HepG2 (cell line): ENCODE results near the gene PKIG. TPM values are rescaled to one million over a fixed set of nuclear protein-coding genes. Genes with fewer than 3 reads are reported as not detected.

Experiments used
- ATAC-seq: fragments of 200-7000 bp; cut with Tn5 transposase; 3 replicates; pipeline ENCODE4 v1.9.1; 2020; ENCODE audit warnings: mild to moderate bottlenecking, moderate library complexity
- BruUV-seq: library from RNA; stranded (reverse); fragments of 400-500 nt; replicated peaks from 2 replicates; lab custom pipeline; 2021; lab: Mats Ljungman, UMichigan
- CTCF ChIA-PET: fragments of 300-600 bp; formaldehyde crosslinking; extraction: SDS; loops from one replicate; lab custom pipeline; 2021; ENCODE audit warnings: low total read pairs, inconsistent platforms, low intra/inter-chr PET ratio; lab: Yijun Ruan, JAX
- POLR2A ChIA-PET: fragments of 350-600 bp; sonication (Branson Sonifier 250); formaldehyde crosslinking; loops from one replicate; lab custom pipeline; 2020; ENCODE audit warnings: antibody characterized with exemption, inconsistent platforms; lab: Yijun Ruan, JAX
- DNase-seq: peaks from one replicate; pipeline ENCODE4 v3.0.0-alpha.2; 2015; ENCODE audit warnings: low spot score
- FAIRE-seq: peaks from 3 replicates; lab custom pipeline; 2011; peaks lifted over from hg19 to GRCh38; lab: Jason Lieb, UNC
- H2AFZ ChIP-seq: one replicate; pipeline ENCODE4 v1.6.1; 2011; ENCODE audit warnings: low read length, inconsistent platforms
- H3K27ac ChIP-seq: fragments of 300-600 bp; 3 replicates; pipeline ENCODE4 v1.8.0; 2011; ENCODE audit warnings: mixed run types, mild to moderate bottlenecking, mixed read lengths, low read length, inconsistent platforms; ENCODE audit not compliant: insufficient read depth; ENCODE audit errors: extremely low read length
- H3K27me3 ChIP-seq, 2 experiments: fragments of 200-600 bp in 1 of 2; 2 replicates in 1 of 2; 3 replicates in 1 of 2; pipeline versions ENCODE4 v1.6.0 to v1.8.0; 2011; ENCODE audit warnings: low read length in 2 of 2, mild to moderate bottlenecking in 2 of 2, moderate library complexity in 2 of 2, inconsistent platforms in 1 of 2; ENCODE audit not compliant: insufficient read depth in 2 of 2, control insufficient read depth in 1 of 2
- H3K36me3 ChIP-seq, 2 experiments: fragments of 200-600 bp in 1 of 2; replicated peaks in 1 of 2; 2 replicates in 1 of 2; 3 replicates in 1 of 2; pipeline versions ENCODE4 v1.5.1 to v1.8.0; 2011; ENCODE audit warnings: low read length in 2 of 2, inconsistent platforms in 1 of 2; ENCODE audit not compliant: insufficient read depth in 2 of 2, control insufficient read depth in 1 of 2
- H3K4me1 ChIP-seq: 2 replicates; pipeline ENCODE4 v1.5.1; 2012; ENCODE audit warnings: low read length, inconsistent platforms; ENCODE audit not compliant: insufficient read depth
- H3K4me2 ChIP-seq: 2 replicates; pipeline ENCODE4 v1.6.0; 2011; ENCODE audit warnings: low read depth, low read length, inconsistent platforms
- H3K4me3 ChIP-seq, 3 experiments: fragments of 200-600 bp in 1 of 3; sonication (generic), shearing (Covaris generic) in 1 of 3; replicated peaks in 1 of 3; 2 replicates each; pipeline ENCODE4 v1.5.1; 2011 to 2016; ENCODE audit warnings: low read length in 3 of 3, inconsistent platforms in 2 of 3, low read depth in 2 of 3, mild to moderate bottlenecking in 2 of 3, control low read depth in 1 of 3, mixed read lengths in 1 of 3; ENCODE audit not compliant: insufficient read depth in 1 of 3
- H3K79me2 ChIP-seq: one replicate; pipeline ENCODE4 v1.6.1; 2011; ENCODE audit warnings: low read length, inconsistent platforms; ENCODE audit not compliant: insufficient read depth
- H3K9ac ChIP-seq: 2 replicates; pipeline ENCODE4 v1.6.0; 2011; ENCODE audit warnings: mild to moderate bottlenecking, low read depth, low read length, inconsistent platforms; ENCODE audit not compliant: insufficient read depth
- H3K9me3 ChIP-seq: 2 replicates; pipeline ENCODE4 v1.5.1; 2012; ENCODE audit warnings: mild to moderate bottlenecking, low read length
- H4K20me1 ChIP-seq: 2 replicates; pipeline ENCODE4 v1.6.0; 2011; ENCODE audit warnings: inconsistent platforms, mild to moderate bottlenecking, low read length, moderate library complexity; ENCODE audit not compliant: insufficient read depth
- AKAP8 ChIP-seq: sonication (generic); formaldehyde crosslinking; IDR thresholded peaks from 2 replicates; pipeline ENCODE4 v1.5.1; 2020; ENCODE audit warnings: mild to moderate bottlenecking, missing genetic modification reagents
- GZF1 ChIP-seq: sonication (generic); formaldehyde crosslinking; IDR thresholded peaks from 2 replicates; pipeline ENCODE4 v1.5.1; 2020; ENCODE audit warnings: mild to moderate bottlenecking, missing genetic modification reagents
- SAFB2 ChIP-seq: sonication (generic); formaldehyde crosslinking; IDR thresholded peaks from 2 replicates; pipeline ENCODE4 v1.5.1; 2020; ENCODE audit warnings: missing genetic modification reagents, low read depth, mild to moderate bottlenecking, borderline replicate concordance
- ZKSCAN5 ChIP-seq: sonication (generic); formaldehyde crosslinking; IDR thresholded peaks from 2 replicates; pipeline ENCODE4 v1.5.1; 2020; ENCODE audit warnings: mild to moderate bottlenecking, missing genetic modification reagents
- ZNF430 ChIP-seq: sonication (generic); formaldehyde crosslinking; IDR thresholded peaks from 2 replicates; pipeline ENCODE4 v1.9.0; 2021; ENCODE audit warnings: mild to moderate bottlenecking, missing genetic modification reagents
- ZUFSP ChIP-seq: sonication (generic); formaldehyde crosslinking; IDR thresholded peaks from 2 replicates; pipeline ENCODE4 v1.9.0; 2021; ENCODE audit warnings: missing genetic modification reagents, mild to moderate bottlenecking, borderline replicate concordance
- WGBS: methylation state at CpG from one replicate; pipeline ENCODE4 v1.1.6; 2017; ENCODE audit warnings: low lambda C conversion rate; 5-methylcytosine and 5-hydroxymethylcytosine counted together
- in situ Hi-C: cut with HindIII; loops from 2 replicates; pipeline ENCODE4 v1.10.0; 2017; ENCODE audit warnings: low pct_unique_long_range_greater_than_20kb; ENCODE audit not compliant: extremely low pct_ligation_motif_present
- intact Hi-C: fragments of 100-400 bp; cut with micrococcal nuclease; formaldehyde crosslinking; loops from one replicate; pipeline ENCODE4 v1.10.0; 2022; ENCODE audit not compliant: unreplicated experiment
- polyA plus RNA-seq, 8 experiments: library from polyadenylated mRNA; depleted of rRNA in 3 of 8; stranded (reverse) in 7 of 8; unstranded in 1 of 8; fragments of >200 nt; fragmentation: Illumina TruSeq in 4 of 8; extraction: Trizol in 4 of 8; gene quantifications; 2 replicates each; pipeline versions ENCODE4 v1.2.1 to v1.2.3, GENCODE V29; 2011 to 2016; ENCODE audit warnings: low read depth in 4 of 8, missing spikeins in 1 of 8, mixed read lengths in 1 of 8; ENCODE audit not compliant: insufficient read depth in 1 of 8
- total RNA-seq, 5 experiments: library from RNA; depleted of rRNA; stranded (reverse); fragments of >200 nt; fragmentation: Illumina TruSeq; extraction: Trizol; gene quantifications; 2 replicates each; pipeline ENCODE4 v1.2.3, GENCODE V29; 2016; ENCODE audit warnings: low read depth in 1 of 5
- TF ChIP-seq, protein P1 (sequence below): sonication (generic); formaldehyde crosslinking; IDR thresholded peaks from 2 replicates; pipeline ENCODE4 v1.8.0; 2022; ENCODE audit warnings: mild to moderate bottlenecking, missing genetic modification reagents, moderate library complexity
- TF ChIP-seq, protein P2 (sequence below): sonication (generic); formaldehyde crosslinking; IDR thresholded peaks from 2 replicates; pipeline ENCODE4 v1.4.0; 2020; ENCODE audit warnings: mild to moderate bottlenecking, missing genetic modification reagents

PKIG gene
- total and polyA plus RNA-seq, 2 of the 13 experiments (the other 11 are each of a cell fraction or from before 2014, with no cell fraction given): 30.8 to 44.5 TPM

DNA sequence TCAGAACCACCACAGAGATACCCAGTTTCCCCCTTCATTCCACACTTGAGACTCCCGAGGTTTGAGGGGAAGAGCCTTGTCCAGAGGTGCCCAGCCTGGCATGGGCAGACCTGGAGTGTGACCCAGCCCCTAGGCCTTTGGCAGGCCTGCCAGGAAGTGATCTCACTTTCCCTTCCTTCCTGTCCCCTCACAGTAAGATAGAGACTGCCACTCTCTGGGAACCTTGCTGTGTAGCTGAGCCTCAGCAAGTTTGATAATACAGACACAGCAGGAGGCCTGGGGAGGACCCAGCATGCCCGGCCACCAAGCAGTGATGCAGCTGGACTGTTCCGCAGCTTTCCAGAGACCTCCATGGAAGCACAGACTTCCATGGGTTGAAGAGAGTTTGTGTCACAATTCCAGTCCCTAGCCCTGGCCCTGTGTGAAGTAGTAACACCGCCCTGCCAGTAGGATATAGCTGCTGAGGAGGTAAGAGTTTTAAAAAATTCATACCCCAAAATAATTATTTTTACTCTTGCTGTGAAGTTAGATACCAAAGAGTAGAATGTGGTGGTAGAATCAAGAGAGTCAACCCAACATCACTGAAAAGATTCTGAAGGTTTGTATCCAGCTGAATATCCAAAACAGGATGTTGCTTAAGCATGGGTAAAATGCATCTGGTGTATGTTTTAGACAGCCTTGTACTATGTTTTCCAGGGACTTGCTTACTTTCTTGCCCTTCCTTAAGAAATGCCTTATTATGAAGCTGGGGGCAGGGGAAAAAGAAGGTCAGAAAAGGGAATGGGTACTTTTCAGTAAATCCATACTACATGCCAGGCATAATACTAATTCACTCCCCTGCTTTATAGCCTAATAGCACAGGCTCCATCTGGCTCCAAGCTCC, 16.3 kb downstream of the PKIG start:
- no peak overlapping the region for H3K4me2 ChIP-seq
- H3K9ac ChIP-seq: no peak overlapping the region
- ChIA-PET POLR2A (interaction anchor here (0.6 to 1.0 kb wide), 2 partner anchors 10 to 375 kb away, joined by 3 read pairs; no protein-coding TSS in a partner anchor), CTCF (no interaction called here)
- intact Hi-C loops (no loop called here), in situ Hi-C loops (no loop called here)
- WGBS: 89% methylated on average over 4 of the region's 4 CpGs
- H3K4me3 ChIP-seq: no peak overlapping the region
- H4K20me1 ChIP-seq: no peaks in the 10 kb centered on the region
- TF ChIP-seq, protein P1, sequence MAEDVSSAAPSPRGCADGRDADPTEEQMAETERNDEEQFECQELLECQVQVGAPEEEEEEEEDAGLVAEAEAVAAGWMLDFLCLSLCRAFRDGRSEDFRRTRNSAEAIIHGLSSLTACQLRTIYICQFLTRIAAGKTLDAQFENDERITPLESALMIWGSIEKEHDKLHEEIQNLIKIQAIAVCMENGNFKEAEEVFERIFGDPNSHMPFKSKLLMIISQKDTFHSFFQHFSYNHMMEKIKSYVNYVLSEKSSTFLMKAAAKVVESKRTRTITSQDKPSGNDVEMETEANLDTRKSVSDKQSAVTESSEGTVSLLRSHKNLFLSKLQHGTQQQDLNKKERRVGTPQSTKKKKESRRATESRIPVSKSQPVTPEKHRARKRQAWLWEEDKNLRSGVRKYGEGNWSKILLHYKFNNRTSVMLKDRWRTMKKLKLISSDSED (CRISPR knock-in tag): no peak
- TF ChIP-seq AKAP8 (CRISPR knock-in tag): no peak
- H3K27me3 ChIP-seq: no peaks in the 10 kb centered on the region
- no peak overlapping the region for H3K27ac ChIP-seq
- ATAC-seq (peak; percentile 47), DNase-seq (no peak), FAIRE-seq (no peak)
- H3K79me2 ChIP-seq: no peaks in the 10 kb centered on the region
- peaks cover 25% of the 10 kb centered on the region for H3K4me1 ChIP-seq
- no peaks in the 10 kb centered on the region for H3K36me3 ChIP-seq
- H3K9me3 ChIP-seq: no peaks in the 10 kb centered on the region
- H2AFZ ChIP-seq: no peak overlapping the region
- no TSS peak for BruUV-seq

DNA sequence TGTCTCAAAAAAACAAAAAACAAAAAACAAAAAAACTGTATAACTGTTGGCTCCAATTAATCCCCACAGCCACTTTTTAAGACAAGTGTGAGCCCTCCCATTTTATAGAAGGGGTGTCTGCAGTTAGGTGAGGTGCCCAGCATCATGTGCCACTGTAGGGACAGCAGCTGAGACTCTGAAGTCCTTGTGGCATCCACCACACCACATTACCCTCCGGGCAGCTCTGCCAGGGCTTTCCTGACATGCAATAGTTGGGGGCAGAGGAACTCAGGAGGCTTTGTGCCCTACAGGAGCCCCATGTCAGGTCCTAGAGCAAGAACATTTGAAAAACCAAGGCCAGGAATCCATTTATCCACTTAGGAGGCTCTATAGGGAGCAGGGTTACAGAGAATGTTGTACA, 17.3 kb downstream of the PKIG start:
- CTCF ChIA-PET: no interaction called here
- POLR2A ChIA-PET: no interaction called here
- in situ Hi-C loops (no loop called here), intact Hi-C loops (no loop called here)
- Histone ChIP-seq H3K79me2 (no peaks in the 10 kb centered on the region), H3K9me3 (no peaks in the 10 kb centered on the region), H3K4me3 (no peak overlapping the region), H4K20me1 (no peaks in the 10 kb centered on the region), H3K27ac (no peak overlapping the region), H3K36me3 (no peaks in the 10 kb centered on the region), H3K4me1 (peaks cover 25% of the 10 kb centered on the region), H3K4me2 (no peak overlapping the region), H3K27me3 (no peaks in the 10 kb centered on the region), H3K9ac (no peak overlapping the region), H2AFZ (no peak overlapping the region)
- DNase-seq (no peak), ATAC-seq (no peak), FAIRE-seq (no peak)
- WGBS: 100% methylated on average over 1 of the region's 1 CpG
- BruUV-seq: no TSS peak
- TF ChIP-seq SAFB2 (no peak), ZKSCAN5 (CRISPR knock-in tag) (no peak), ZNF430 (CRISPR knock-in tag) (no peak), ZUFSP (CRISPR knock-in tag) (no peak), GZF1 (CRISPR knock-in tag) (no peak)
- TF ChIP-seq, protein P2, sequence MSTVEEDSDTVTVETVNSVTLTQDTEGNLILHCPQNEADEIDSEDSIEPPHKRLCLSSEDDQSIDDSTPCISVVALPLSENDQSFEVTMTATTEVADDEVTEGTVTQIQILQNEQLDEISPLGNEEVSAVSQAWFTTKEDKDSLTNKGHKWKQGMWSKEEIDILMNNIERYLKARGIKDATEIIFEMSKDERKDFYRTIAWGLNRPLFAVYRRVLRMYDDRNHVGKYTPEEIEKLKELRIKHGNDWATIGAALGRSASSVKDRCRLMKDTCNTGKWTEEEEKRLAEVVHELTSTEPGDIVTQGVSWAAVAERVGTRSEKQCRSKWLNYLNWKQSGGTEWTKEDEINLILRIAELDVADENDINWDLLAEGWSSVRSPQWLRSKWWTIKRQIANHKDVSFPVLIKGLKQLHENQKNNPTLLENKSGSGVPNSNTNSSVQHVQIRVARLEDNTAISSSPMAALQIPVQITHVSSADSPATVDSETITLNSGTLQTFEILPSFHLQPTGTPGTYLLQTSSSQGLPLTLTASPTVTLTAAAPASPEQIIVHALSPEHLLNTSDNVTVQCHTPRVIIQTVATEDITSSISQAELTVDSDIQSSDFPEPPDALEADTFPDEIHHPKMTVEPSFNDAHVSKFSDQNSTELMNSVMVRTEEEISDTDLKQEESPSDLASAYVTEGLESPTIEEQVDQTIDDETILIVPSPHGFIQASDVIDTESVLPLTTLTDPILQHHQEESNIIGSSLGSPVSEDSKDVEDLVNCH (CRISPR knock-in tag): no peak
